ENCODE data around the gene DMRTB1.

Gene DMRTB1

GRCh38 chr1:53463961-53464899 lies 5.0 kb downstream of the DMRTB1 start:
- no peak for DNase-seq (ENCODE audit: low spot score)

GRCh38 chr1:53465023-53465957 lies 6.1 kb downstream of the DMRTB1 start:
- no peak for DNase-seq (ENCODE audit: low spot score)

GRCh38 chr1:53467391-53467790 lies 8.2 kb downstream of the DMRTB1 start:
- no peak for DNase-seq (ENCODE audit: low spot score)

- no peak for DNase-seq (ENCODE audit: low spot score)
Measured at GRCh38 chr1:53468374-53468773, 9.2 kb downstream of the DMRTB1 start.

- no peak for DNase-seq (ENCODE audit: low spot score)
Measured at GRCh38 chr1:53469373-53469772, 10.2 kb downstream of the DMRTB1 start.

- DNase-seq (ENCODE audit: low spot score) = no peak
Measured at GRCh38 chr1:53470155-53470554, 11.0 kb downstream of the DMRTB1 start.

GRCh38 chr1:53470584-53470983 lies 11.4 kb downstream of the DMRTB1 start:
- DNase-seq (ENCODE audit: low spot score) = no peak

- no peak for DNase-seq (ENCODE audit: low spot score)
Measured at GRCh38 chr1:53471000-53471399, 11.8 kb downstream of the DMRTB1 start.

- DNase-seq (ENCODE audit: low spot score) = no peak
Measured at GRCh38 chr1:53473463-53473862, 14.3 kb downstream of the DMRTB1 start.

- DNase-seq (ENCODE audit: low spot score) = no peak
Measured at GRCh38 chr1:53475664-53476063, 16.5 kb downstream of the DMRTB1 start.

- no peak for DNase-seq (ENCODE audit: low spot score)
Measured at GRCh38 chr1:53476579-53476978, 17.4 kb downstream of the DMRTB1 start.

- no peak for DNase-seq (ENCODE audit: low spot score)
Measured at GRCh38 chr1:53477651-53478501, 18.7 kb downstream of the DMRTB1 start.

- no peak for DNase-seq (ENCODE audit: low spot score)
Measured at GRCh38 chr1:53478502-53478818, 19.3 kb downstream of the DMRTB1 start.

GRCh38 chr1:53480678-53481077 lies 21.5 kb downstream of the DMRTB1 start:
- no peak for DNase-seq (ENCODE audit: low spot score)

GRCh38 chr1:53481456-53481855 lies 22.3 kb downstream of the DMRTB1 start:
- DNase-seq (ENCODE audit: low spot score) = no peak

GRCh38 chr1:53482441-53483153 lies 23.4 kb downstream of the DMRTB1 start:
- DNase-seq (ENCODE audit: low spot score) = no peak

GRCh38 chr1:53483170-53483569 lies 24.0 kb downstream of the DMRTB1 start:
- DNase-seq (ENCODE audit: low spot score) = no peak

- DNase-seq (ENCODE audit: low spot score) = no peak
Measured at GRCh38 chr1:53483656-53484055, 24.5 kb downstream of the DMRTB1 start.

- no peak for DNase-seq (ENCODE audit: low spot score)
Measured at GRCh38 chr1:53484705-53485477, 25.7 kb downstream of the DMRTB1 start.
